Cardiac septum (tissue), 1 donor: ENCODE measurements around the gene AK5. TPM values are rescaled to one million over a fixed set of nuclear protein-coding genes. Genes with fewer than 3 reads are reported as not detected.
"Not testable (repeated sequence)": the region's sequence is repeated elsewhere in the genome, so short reads cannot be mapped to it uniquely, and the experiment has no call there.

Experiments
- DNase-seq: peaks from one replicate; pipeline ENCODE4 v3.0.0-alpha.2; 2020; ENCODE audit warnings: low spot score
- intact Hi-C: fragments of 100-400 bp; cut with DNase I; formaldehyde crosslinking; loops from one replicate; pipeline ENCODE4 v1.14.0; 2022
- total RNA-seq: library from RNA; stranded (reverse); fragmentation: NEBNext Ultra II Directional; extraction: Animal tissue kit (Norgen Biotek cat#: 25700); gene quantifications from one replicate; pipeline ENCODE4 v1.2.1, GENCODE V29; 2021
- donor health status: DM: no; HTN: no; CAD: no.

AK5 gene
- total RNA-seq, 1 donor from 2014 or later: 1.3 TPM

- no peak for DNase-seq
- intact Hi-C loops: no loop called here
These were observed 1.2 kb downstream of the AK5 start for GRCh38 chr1:77282866-77283539.

GRCh38 chr1:77283701-77284425 is 2.0 kb downstream of the AK5 start:
- intact Hi-C loops: no loop called here
- no peak for DNase-seq

GRCh38 chr1:77287535-77287934 is 5.7 kb downstream of the AK5 start:
- intact Hi-C loops: no loop called here
- no peak for DNase-seq

GRCh38 chr1:77288275-77288674 is 6.5 kb downstream of the AK5 start:
- no peak for DNase-seq
- intact Hi-C loops: no loop called here

- no peak for DNase-seq
- intact Hi-C loops: no loop called here
These were observed 8.8 kb downstream of the AK5 start for GRCh38 chr1:77290576-77290975.

- DNase-seq: no peak
- intact Hi-C loops: no loop called here
These were observed 10.7 kb downstream of the AK5 start for GRCh38 chr1:77292551-77292950.

- intact Hi-C loops: no loop called here
- DNase-seq: no peak
These were observed 18.7 kb downstream of the AK5 start for GRCh38 chr1:77300566-77300965.

GRCh38 chr1:77303387-77303786 is 21.6 kb downstream of the AK5 start:
- intact Hi-C loops: no loop called here
- no peak for DNase-seq

GRCh38 chr1:77308889-77309621 is 27.2 kb downstream of the AK5 start:
- DNase-seq: no peak

GRCh38 chr1:77310924-77311323 is 29.1 kb downstream of the AK5 start:
- DNase-seq: no peak
- intact Hi-C loops: no loop called here

More at GRCh38 chr1:77308889-77309621, 27.2 kb downstream of the AK5 start:
- intact Hi-C loops: no loop called here

- intact Hi-C loops, DNase-seq: not testable (repeated sequence)
These were observed 30.5 kb downstream of the AK5 start for GRCh38 chr1:77312364-77312763.

GRCh38 chr1:77313491-77313890 is 31.7 kb downstream of the AK5 start:
- DNase-seq: no peak
- intact Hi-C loops: no loop called here

- DNase-seq: no peak
- intact Hi-C loops: no loop called here
These were observed 34.2 kb downstream of the AK5 start for GRCh38 chr1:77316006-77316405.

GRCh38 chr1:77316966-77317365 is 35.1 kb downstream of the AK5 start:
- intact Hi-C loops: no loop called here
- no peak for DNase-seq

GRCh38 chr1:77319036-77319705 is 37.4 kb downstream of the AK5 start:
- intact Hi-C loops: no loop called here
- no peak for DNase-seq

GRCh38 chr1:77322061-77322900 is 40.5 kb downstream of the AK5 start:
- intact Hi-C loops: no loop called here

GRCh38 chr1:77333501-77333900 is 51.7 kb downstream of the AK5 start:
- DNase-seq: no peak
- intact Hi-C loops: no loop called here

More at GRCh38 chr1:77322061-77322900, 40.5 kb downstream of the AK5 start:
- no peak for DNase-seq

- intact Hi-C loops: no loop called here
- no peak for DNase-seq
These were observed 54.9 kb downstream of the AK5 start for GRCh38 chr1:77336729-77337128.

- no peak for DNase-seq
- intact Hi-C loops: no loop called here
These were observed 57.5 kb downstream of the AK5 start for GRCh38 chr1:77339326-77339725.
